ENCODE results near the gene MFN1.

GRCh38 chr3:179330438-179330837, 17.1 kb upstream of the MFN1 start:
- TF ChIP-seq ZNF768 (tag by site-specific recombination; IDR thresholded peaks at IDR 0.05) (no peak), ZNF777 (tag by site-specific recombination; IDR thresholded peaks at IDR 0.05; ENCODE audit: borderline replicate concordance) (no peak), ZNF121 (tag by site-specific recombination; IDR thresholded peaks at IDR 0.05) (no peak), SALL2 (tag by site-specific recombination; IDR thresholded peaks at IDR 0.05; ENCODE audit: borderline replicate concordance) (no peak), ZNF513 (tag by site-specific recombination; IDR thresholded peaks at IDR 0.05) (no peak)
